Activated T-cell treated with anti-CD3 and anti-CD28 coated beads, Interleukin-2, amount 50 U/mL, for 4 hours (primary cell): ENCODE measurements around the gene MLC1. TPM values are rescaled to one million over a fixed set of nuclear protein-coding genes. Genes with fewer than 3 reads are reported as not detected.
"Not testable (repeated sequence)": the region's sequence is repeated elsewhere in the genome, so short reads cannot be mapped to it uniquely, and the experiment has no call there.

Experiments used
- ATAC-seq, 2 donors: fragments of 200-7000 bp; cut with Tn5 transposase; one replicate each; pipeline ENCODE4 v1.10.0; 2021
- DNase-seq: peaks from one replicate; pipeline ENCODE4 v3.0.0-alpha.2; 2020
- H3K27me3 Mint-ChIP-seq: one replicate; pipeline ENCODE4 v1.8.0; 2021; ENCODE audit warnings: low read depth, mixed read lengths
- H3K36me3 Mint-ChIP-seq: one replicate; pipeline ENCODE4 v1.8.0; 2022; ENCODE audit warnings: mixed read lengths; ENCODE audit not compliant: insufficient read depth
- H3K4me1 Mint-ChIP-seq: one replicate; pipeline ENCODE4 v1.8.0; 2021; ENCODE audit warnings: low read depth, mixed read lengths
- H3K4me3 Mint-ChIP-seq: one replicate; pipeline ENCODE4 v1.8.0; 2021; ENCODE audit warnings: mild to moderate bottlenecking, moderate library complexity, mixed read lengths
- H3K9me3 Mint-ChIP-seq: one replicate; pipeline ENCODE4 v1.8.0; 2021; ENCODE audit warnings: mixed read lengths
- total RNA-seq, 3 donors: library from RNA; stranded (reverse); gene quantifications; one replicate each; pipeline ENCODE4 v1.2.1, GENCODE V29; 2021

Gene MLC1
- total RNA-seq, 3 donors from 2014 or later = 0.13 to 0.87 (median 0.38) TPM

GRCh38 chr22:50089231-50089630 lies 4.0 kb upstream of the MLC1 start:
- H3K4me1 Mint-ChIP-seq = no peaks in the 10 kb centered on the region
- no peak overlapping the region for H3K4me3 Mint-ChIP-seq
- peaks cover 21% of the 10 kb centered on the region for H3K27me3 Mint-ChIP-seq
- H3K36me3 Mint-ChIP-seq = no peaks in the 10 kb centered on the region
- ATAC-seq (no peak), DNase-seq (no peak)
- H3K9me3 Mint-ChIP-seq = peaks cover 7% of the 10 kb centered on the region

GRCh38 chr22:50088096-50088495 lies 2.9 kb upstream of the MLC1 start:
- DNase-seq (no peak), ATAC-seq (no peak)
- H3K9me3 Mint-ChIP-seq = peaks cover 7% of the 10 kb centered on the region
- H3K27me3 Mint-ChIP-seq = peaks cover 21% of the 10 kb centered on the region
- H3K36me3 Mint-ChIP-seq = no peaks in the 10 kb centered on the region
- no peak overlapping the region for H3K4me3 Mint-ChIP-seq
- no peaks in the 10 kb centered on the region for H3K4me1 Mint-ChIP-seq

- peaks cover 25% of the 10 kb centered on the region for H3K27me3 Mint-ChIP-seq
- H3K4me3 Mint-ChIP-seq = no peak overlapping the region
- no peaks in the 10 kb centered on the region for H3K36me3 Mint-ChIP-seq
- no peaks in the 10 kb centered on the region for H3K4me1 Mint-ChIP-seq
- ATAC-seq (no peak), DNase-seq (no peak)
- H3K9me3 Mint-ChIP-seq = peaks cover 7% of the 10 kb centered on the region
Measured at GRCh38 chr22:50087646-50088045, 2.4 kb upstream of the MLC1 start.

GRCh38 chr22:50086975-50087374 lies 1.7 kb upstream of the MLC1 start:
- not testable (repeated sequence) for ATAC-seq, H3K9me3 Mint-ChIP-seq, H3K4me1 Mint-ChIP-seq, DNase-seq, H3K4me3 Mint-ChIP-seq, H3K36me3 Mint-ChIP-seq
- H3K27me3 Mint-ChIP-seq = peaks cover 27% of the 10 kb centered on the region

GRCh38 chr22:50086526-50086925 lies 1.3 kb upstream of the MLC1 start:
- Mint-ChIP-seq H3K27me3 (peaks cover 27% of the 10 kb centered on the region), H3K9me3 (peaks cover 7% of the 10 kb centered on the region), H3K4me3 (no peak overlapping the region), H3K36me3 (no peaks in the 10 kb centered on the region), H3K4me1 (no peaks in the 10 kb centered on the region)
- ATAC-seq (no peak), DNase-seq (no peak)

- Mint-ChIP-seq H3K9me3 (peaks cover 7% of the 10 kb centered on the region), H3K4me1 (no peaks in the 10 kb centered on the region), H3K27me3 (peaks cover 29% of the 10 kb centered on the region), H3K36me3 (no peaks in the 10 kb centered on the region), H3K4me3 (no peak overlapping the region)
- ATAC-seq (no peak), DNase-seq (no peak)
Measured at GRCh38 chr22:50084614-50085021, 608 bp downstream of the MLC1 start.

GRCh38 chr22:50084080-50084477 lies 1.1 kb downstream of the MLC1 start:
- Mint-ChIP-seq H3K9me3 (peaks cover 7% of the 10 kb centered on the region), H3K27me3 (peaks cover 29% of the 10 kb centered on the region), H3K36me3 (no peaks in the 10 kb centered on the region), H3K4me3 (no peak overlapping the region), H3K4me1 (no peaks in the 10 kb centered on the region)
- DNase-seq (no peak), ATAC-seq (no peak)

GRCh38 chr22:50083462-50084079 lies 1.7 kb downstream of the MLC1 start:
- Mint-ChIP-seq H3K9me3 (peaks cover 7% of the 10 kb centered on the region), H3K27me3 (peaks cover 29% of the 10 kb centered on the region), H3K36me3 (no peaks in the 10 kb centered on the region), H3K4me1 (no peaks in the 10 kb centered on the region), H3K4me3 (no peak overlapping the region)
- no peak for ATAC-seq
- no peak for DNase-seq

- peaks cover 7% of the 10 kb centered on the region for H3K9me3 Mint-ChIP-seq
- DNase-seq (no peak), ATAC-seq (no peak)
- no peak overlapping the region for H3K4me3 Mint-ChIP-seq
- no peaks in the 10 kb centered on the region for H3K4me1 Mint-ChIP-seq
- H3K36me3 Mint-ChIP-seq = no peaks in the 10 kb centered on the region
- peaks cover 29% of the 10 kb centered on the region for H3K27me3 Mint-ChIP-seq
Measured at GRCh38 chr22:50082961-50083461, 2.2 kb downstream of the MLC1 start.

GRCh38 chr22:50082197-50082715 lies 3.0 kb downstream of the MLC1 start:
- H3K27me3 Mint-ChIP-seq = peaks cover 25% of the 10 kb centered on the region

GRCh38 chr22:50081426-50082196 lies 3.6 kb downstream of the MLC1 start:
- H3K4me3 Mint-ChIP-seq = no peak overlapping the region
- no peaks in the 10 kb centered on the region for H3K36me3 Mint-ChIP-seq
- peaks cover under 1% of the 10 kb centered on the region for H3K9me3 Mint-ChIP-seq
- peaks cover 19% of the 10 kb centered on the region for H3K27me3 Mint-ChIP-seq
- ATAC-seq (no peak), DNase-seq (no peak)
- H3K4me1 Mint-ChIP-seq = no peaks in the 10 kb centered on the region

More at GRCh38 chr22:50082197-50082715, 3.0 kb downstream of the MLC1 start:
- ATAC-seq (no peak), DNase-seq (no peak)
- peaks cover 6% of the 10 kb centered on the region for H3K9me3 Mint-ChIP-seq
- no peaks in the 10 kb centered on the region for H3K4me1 Mint-ChIP-seq
- no peak overlapping the region for H3K4me3 Mint-ChIP-seq
- no peaks in the 10 kb centered on the region for H3K36me3 Mint-ChIP-seq

- no peaks in the 10 kb centered on the region for H3K36me3 Mint-ChIP-seq
- no peak for DNase-seq
- no peaks in the 10 kb centered on the region for H3K4me1 Mint-ChIP-seq
- H3K27me3 Mint-ChIP-seq = peaks cover 14% of the 10 kb centered on the region
- H3K9me3 Mint-ChIP-seq = no peaks in the 10 kb centered on the region
- H3K4me3 Mint-ChIP-seq = no peak overlapping the region
- no peak for ATAC-seq
Measured at GRCh38 chr22:50080077-50080465, 5.2 kb downstream of the MLC1 start.

GRCh38 chr22:50078761-50079160 lies 6.5 kb downstream of the MLC1 start:
- Mint-ChIP-seq H3K9me3 (no peaks in the 10 kb centered on the region), H3K4me1 (no peaks in the 10 kb centered on the region), H3K4me3 (no peak overlapping the region), H3K36me3 (no peaks in the 10 kb centered on the region), H3K27me3 (peaks cover 14% of the 10 kb centered on the region)
- ATAC-seq (no peak), DNase-seq (no peak)

GRCh38 chr22:50078246-50078645 lies 7.0 kb downstream of the MLC1 start:
- DNase-seq = no peak
- Mint-ChIP-seq H3K4me3 (no peak overlapping the region), H3K4me1 (no peaks in the 10 kb centered on the region), H3K9me3 (no peaks in the 10 kb centered on the region), H3K27me3 (peaks cover 10% of the 10 kb centered on the region), H3K36me3 (no peaks in the 10 kb centered on the region)
- no peak for ATAC-seq
